Memory B cell (primary cell): ENCODE results near the gene GPER1.

Experiments
- ATAC-seq: fragments of 150-1000 bp; cut with Tn5 transposase; 2 replicates; pipeline ENCODE4 v1.10.0; 2021; ENCODE audit warnings: low read depth, mild to moderate bottlenecking, moderate library complexity
- DNase-seq, 2 donors: peaks; one replicate each; pipeline ENCODE4 v3.0.0; 2022; ENCODE audit warnings: low spot score in 2 of 2
- H3K27ac Mint-ChIP-seq: one replicate; pipeline ENCODE4 v1.8.0; 2022; ENCODE audit warnings: mild to moderate bottlenecking, moderate library complexity, mixed read lengths
- H3K27me3 Mint-ChIP-seq: one replicate; pipeline ENCODE4 v1.8.0; 2022; ENCODE audit warnings: mixed read lengths
- H3K36me3 Mint-ChIP-seq: one replicate; pipeline ENCODE4 v1.8.0; 2022; ENCODE audit warnings: mild to moderate bottlenecking, mixed read lengths
- H3K4me1 Mint-ChIP-seq: one replicate; pipeline ENCODE4 v1.8.0; 2022; ENCODE audit warnings: mixed read lengths
- H3K4me3 Mint-ChIP-seq: one replicate; pipeline ENCODE4 v1.8.0; 2022; ENCODE audit warnings: mild to moderate bottlenecking, moderate library complexity, mixed read lengths
- H3K9me3 Mint-ChIP-seq: one replicate; pipeline ENCODE4 v1.8.0; 2022; ENCODE audit warnings: mixed read lengths

Gene GPER1

DNA sequence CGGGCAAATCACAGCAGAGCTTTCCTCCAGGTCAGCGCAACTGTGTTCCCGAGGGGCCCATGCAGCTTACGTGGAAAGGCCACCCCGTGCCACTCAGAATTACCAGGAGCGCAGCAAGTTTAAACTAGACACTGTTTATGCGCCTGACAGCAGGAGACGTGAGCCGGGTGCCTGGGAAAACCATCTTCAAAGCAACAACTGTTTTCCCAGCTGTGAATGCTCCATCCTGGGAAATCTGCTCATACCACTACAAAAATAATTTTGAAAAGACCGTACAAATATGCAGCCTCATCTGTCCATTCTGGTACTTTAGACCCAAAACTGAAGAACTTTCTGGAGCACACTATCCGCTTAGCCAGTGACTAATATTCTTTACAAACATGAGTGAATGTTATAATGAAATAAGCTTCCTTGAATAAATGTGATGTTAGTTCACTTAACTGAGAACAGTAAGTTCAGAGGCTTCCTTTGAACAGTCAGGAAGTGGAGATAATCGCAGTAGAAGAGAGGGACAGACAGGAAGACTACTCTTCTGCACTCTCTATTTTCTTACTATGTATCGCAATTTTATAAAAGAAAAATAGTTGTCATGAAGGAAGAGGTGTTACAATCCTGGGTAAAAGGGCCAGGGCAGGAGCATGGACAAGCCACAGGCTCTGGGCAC, 16.7 kb downstream of the GPER1 start:
- Mint-ChIP-seq H3K4me3 (peak overlapping the region; percentile 61), H3K4me1 (peaks cover 27% of the 10 kb centered on the region), H3K36me3 (peaks cover 2% of the 10 kb centered on the region), H3K27ac (no peak overlapping the region), H3K9me3 (no peaks in the 10 kb centered on the region), H3K27me3 (peaks cover 5% of the 10 kb centered on the region)
- no peak for ATAC-seq
- no peak for DNase-seq

DNA sequence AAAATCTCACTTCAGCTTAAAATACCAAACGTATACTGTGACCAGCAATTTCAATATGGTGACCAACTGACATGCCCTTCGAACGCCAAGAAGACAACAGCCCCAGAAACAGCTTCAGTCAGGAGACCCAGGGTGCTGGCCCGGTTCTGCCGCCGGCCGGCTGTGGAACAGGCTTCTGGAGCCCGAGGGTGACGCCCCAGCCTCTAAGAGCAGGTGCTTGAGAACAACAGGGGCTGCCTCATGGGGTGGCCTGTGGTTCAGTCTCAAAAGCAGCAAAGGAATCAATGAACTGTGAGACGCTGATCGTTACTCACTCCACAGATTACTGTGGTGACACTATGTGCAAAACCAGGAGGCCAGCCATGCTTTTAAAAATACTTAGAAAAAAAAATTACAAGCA, 17.3 kb downstream of the GPER1 start:
- H3K27ac Mint-ChIP-seq, result no peak overlapping the region
- ATAC-seq, result peak; percentile 77
- H3K4me1 Mint-ChIP-seq, result peaks cover 27% of the 10 kb centered on the region
- DNase-seq, result no peak
- peaks cover 5% of the 10 kb centered on the region for H3K27me3 Mint-ChIP-seq
- H3K4me3 Mint-ChIP-seq, result peak overlapping the region; percentile 61
- peaks cover 2% of the 10 kb centered on the region for H3K36me3 Mint-ChIP-seq
- no peaks in the 10 kb centered on the region for H3K9me3 Mint-ChIP-seq

DNA sequence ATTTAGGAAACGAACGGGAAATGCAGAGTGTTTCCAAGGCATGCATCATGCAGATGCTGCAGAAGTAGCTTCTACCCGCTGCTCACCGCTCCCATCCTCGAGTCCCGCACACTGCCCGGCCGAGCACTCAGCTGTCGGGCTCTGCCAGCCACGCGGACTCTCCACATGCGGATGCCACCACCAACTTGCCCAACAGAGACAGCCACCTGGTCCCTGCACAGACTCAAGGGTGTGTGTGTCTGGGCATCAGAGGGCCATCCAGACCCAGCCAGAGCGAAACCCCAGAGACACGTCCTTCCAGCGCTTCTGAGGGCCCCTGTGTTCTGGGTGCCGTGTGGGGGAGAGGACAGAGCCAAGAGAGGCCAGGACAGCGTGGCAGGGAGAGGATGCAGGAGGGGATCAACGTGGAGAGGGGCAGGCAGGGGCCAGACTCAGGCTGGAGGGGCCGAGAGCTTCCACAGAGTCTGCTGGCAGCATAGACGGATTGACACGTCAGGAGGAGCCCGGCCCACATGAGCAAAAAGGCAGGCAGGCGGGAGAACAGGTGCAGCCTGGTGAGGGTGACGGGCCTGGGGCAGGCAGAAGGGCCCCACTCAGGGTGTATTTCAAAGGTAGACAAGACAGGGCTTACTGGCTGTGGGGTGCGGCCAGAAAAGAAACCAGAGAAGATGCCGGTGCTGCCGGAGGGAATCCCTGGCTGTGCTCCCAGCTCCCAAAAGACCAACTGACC, 18.3 kb downstream of the GPER1 start:
- Mint-ChIP-seq H3K27ac (no peak overlapping the region), H3K36me3 (peaks cover 2% of the 10 kb centered on the region), H3K9me3 (no peaks in the 10 kb centered on the region), H3K4me1 (peaks cover 27% of the 10 kb centered on the region), H3K4me3 (no peak overlapping the region), H3K27me3 (peaks cover 5% of the 10 kb centered on the region)
- DNase-seq (no peak), ATAC-seq (no peak)

DNA sequence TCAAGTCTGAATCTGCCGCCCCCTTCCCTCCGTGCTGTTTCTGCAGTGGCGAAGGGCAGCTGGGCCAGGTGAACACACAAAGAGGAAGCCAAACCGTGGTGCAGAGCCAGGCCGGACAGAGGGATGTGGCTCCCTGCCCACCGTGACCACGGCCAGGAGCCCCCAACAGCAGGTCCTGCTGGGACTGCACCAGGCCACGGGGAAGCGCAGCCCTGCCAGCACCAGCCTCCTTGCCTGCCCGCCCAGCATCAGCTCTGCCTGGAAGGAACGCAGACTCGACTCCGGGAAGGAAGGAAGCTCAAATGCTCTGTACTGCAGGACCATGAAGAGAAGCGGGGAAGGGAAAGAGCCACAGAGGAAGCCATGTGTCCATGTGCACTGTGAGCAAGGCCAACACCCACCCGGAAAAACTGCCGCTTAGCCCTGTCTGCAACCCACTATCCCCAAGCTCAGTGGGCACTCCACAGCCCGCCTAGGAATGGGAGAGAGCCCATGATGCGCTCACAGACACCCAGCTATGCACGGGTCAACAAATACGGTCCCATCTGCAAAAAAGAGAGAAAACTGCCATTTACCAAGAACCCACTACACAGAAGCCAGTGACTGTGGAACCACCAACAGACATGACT, 19.0 kb downstream of the GPER1 start:
- Mint-ChIP-seq H3K9me3 (no peaks in the 10 kb centered on the region), H3K4me3 (no peak overlapping the region), H3K27ac (no peak overlapping the region), H3K4me1 (peaks cover 27% of the 10 kb centered on the region), H3K27me3 (peaks cover 5% of the 10 kb centered on the region), H3K36me3 (peaks cover 2% of the 10 kb centered on the region)
- no peak for DNase-seq
- ATAC-seq, result no peak

DNA sequence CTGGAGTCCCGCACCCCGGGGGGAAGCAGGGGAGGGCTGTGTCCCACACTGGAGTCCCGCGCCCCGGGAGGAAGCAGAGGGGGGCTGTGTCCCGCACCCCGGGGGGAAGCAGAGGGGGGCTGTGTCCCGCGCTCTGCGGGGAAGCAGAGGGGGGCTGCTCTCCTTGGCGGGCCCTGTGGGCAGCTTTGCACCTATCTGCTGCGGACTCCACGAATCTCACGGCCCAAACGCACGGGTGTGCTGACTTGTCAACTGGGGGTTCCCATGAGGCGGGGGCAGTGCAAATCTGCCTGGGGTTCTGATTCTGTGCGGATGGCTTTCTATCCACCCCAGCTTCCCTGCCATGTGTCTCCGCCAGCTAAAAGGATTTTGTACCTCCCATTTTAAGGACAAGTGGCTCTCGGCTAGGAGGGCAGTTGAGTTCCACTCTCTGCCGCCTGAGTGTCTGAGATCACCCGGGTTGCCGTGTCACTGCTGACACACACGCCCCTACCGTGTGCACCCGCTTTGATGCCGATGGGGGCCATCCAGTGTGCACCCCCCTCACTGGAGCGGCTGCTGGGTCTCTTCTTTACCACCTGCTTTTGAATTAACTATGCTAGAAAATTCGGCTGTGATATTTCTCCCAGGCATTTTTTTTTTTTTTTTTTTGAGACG, 20.5 kb downstream of the GPER1 start:
- H3K36me3 Mint-ChIP-seq, result peaks cover 2% of the 10 kb centered on the region
- peaks cover 5% of the 10 kb centered on the region for H3K27me3 Mint-ChIP-seq
- no peak for ATAC-seq
- no peak for DNase-seq
- no peak overlapping the region for H3K4me3 Mint-ChIP-seq
- no peaks in the 10 kb centered on the region for H3K9me3 Mint-ChIP-seq
- H3K4me1 Mint-ChIP-seq, result peaks cover 20% of the 10 kb centered on the region
- no peak overlapping the region for H3K27ac Mint-ChIP-seq

DNA sequence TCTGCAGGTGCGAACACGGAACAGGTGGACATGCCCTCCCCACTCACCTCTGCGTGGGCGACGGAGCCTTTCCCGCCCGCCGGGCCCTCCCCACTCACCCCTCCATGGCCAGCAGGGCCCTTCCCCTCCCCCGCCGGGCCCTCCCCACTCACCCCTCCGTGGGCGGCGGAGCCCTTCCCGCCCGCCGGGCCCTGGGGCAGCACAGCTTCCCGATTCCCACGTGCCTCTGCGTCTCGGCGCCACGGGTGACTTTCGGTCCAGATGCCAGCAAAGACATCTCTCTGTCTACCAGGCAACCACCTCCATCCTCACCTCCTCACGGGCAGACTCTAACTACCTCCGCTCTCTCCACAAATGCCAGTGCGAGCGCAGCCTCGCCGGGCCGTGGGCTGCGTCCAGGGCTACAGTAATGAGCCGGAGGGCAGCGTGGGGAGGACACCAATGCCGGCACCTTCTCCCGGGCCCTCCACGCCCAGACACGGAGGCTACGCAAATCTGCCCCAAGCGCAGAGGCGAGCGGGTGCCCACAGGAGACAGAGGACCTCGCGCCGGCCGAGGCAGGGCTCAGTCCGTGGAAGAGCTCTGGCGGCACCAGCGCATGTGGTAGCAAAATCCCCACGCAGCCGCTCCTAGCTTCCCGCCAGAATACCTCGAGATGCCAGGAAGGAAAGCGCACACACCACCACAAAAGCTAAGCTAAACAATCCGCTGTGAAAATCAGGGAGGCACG, 21.8 kb downstream of the GPER1 start:
- Mint-ChIP-seq H3K36me3 (peaks cover 2% of the 10 kb centered on the region), H3K4me3 (no peak overlapping the region), H3K27me3 (peaks cover 5% of the 10 kb centered on the region), H3K4me1 (peaks cover 14% of the 10 kb centered on the region), H3K27ac (no peak overlapping the region), H3K9me3 (no peaks in the 10 kb centered on the region)
- ATAC-seq, result no peak
- no peak for DNase-seq

DNA sequence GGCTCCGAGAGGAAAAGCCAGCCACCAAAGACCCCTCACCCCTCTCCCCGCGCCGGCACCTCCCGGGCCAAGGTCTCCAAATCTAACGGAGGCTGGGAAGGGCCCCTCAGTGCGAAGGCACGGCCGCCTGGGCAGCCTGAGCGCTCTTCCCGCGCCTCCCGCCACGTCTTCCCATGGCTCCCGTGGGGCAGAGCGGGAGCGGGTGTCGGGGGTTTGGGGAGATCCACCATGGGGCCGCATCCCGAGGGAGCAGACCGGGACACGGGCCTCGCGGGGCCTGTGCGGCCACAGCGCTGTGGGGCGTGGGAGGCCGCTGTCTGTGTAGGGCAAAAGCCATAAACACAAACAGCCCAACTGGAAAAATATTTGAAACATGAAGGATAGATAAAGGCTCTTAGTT, 22.4 kb downstream of the GPER1 start:
- ATAC-seq (no peak), DNase-seq (no peak)
- Mint-ChIP-seq H3K4me1 (peaks cover 8% of the 10 kb centered on the region), H3K36me3 (peaks cover 2% of the 10 kb centered on the region), H3K27me3 (peaks cover 5% of the 10 kb centered on the region), H3K9me3 (no peaks in the 10 kb centered on the region), H3K4me3 (no peak overlapping the region), H3K27ac (no peak overlapping the region)

DNA sequence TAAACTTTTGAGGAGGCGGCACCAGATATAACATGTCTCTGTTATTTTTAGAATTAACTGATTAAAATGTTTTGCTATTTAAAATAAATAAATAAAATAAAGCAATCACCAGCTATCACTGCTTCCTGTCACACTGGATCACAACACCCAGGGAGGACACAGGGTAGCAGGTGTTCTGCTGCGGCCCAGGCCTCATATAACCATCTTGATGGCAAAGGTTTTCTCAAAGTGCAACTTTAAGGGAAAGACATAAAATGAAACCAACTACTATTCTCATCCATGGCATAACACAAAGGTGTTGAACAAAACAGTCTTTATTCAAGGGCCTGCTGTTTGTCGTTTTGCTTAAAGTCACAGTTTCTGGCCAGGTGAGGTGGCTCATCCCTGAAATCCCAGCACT, 23.2 kb downstream of the GPER1 start:
- Mint-ChIP-seq H3K27me3 (peaks cover 3% of the 10 kb centered on the region), H3K27ac (no peak overlapping the region), H3K36me3 (peaks cover 1% of the 10 kb centered on the region), H3K4me3 (no peak overlapping the region), H3K9me3 (no peaks in the 10 kb centered on the region), H3K4me1 (peaks cover 5% of the 10 kb centered on the region)
- ATAC-seq (no peak), DNase-seq (no peak)

DNA sequence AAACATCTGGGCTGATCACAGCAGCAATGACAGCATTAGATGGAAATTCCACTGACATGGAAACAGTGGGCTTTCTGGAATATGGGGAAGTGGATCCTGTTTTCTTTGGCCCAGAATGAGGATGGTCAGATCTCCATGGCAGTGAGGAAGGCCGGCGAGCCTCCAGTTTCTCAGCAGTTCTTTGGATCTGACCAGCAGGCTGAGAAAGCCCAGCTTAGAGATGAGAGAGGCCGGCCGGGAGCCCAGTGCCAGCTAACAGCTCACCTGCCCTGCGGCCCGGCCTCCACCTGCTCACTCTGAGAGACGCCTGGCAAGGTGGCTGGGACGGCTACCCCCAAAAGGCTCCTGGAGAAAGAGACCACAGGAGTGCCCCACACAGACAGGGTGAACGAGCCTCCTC, 24.2 kb downstream of the GPER1 start:
- DNase-seq, result no peak
- Mint-ChIP-seq H3K9me3 (no peaks in the 10 kb centered on the region), H3K27ac (no peak overlapping the region), H3K36me3 (no peaks in the 10 kb centered on the region), H3K27me3 (no peaks in the 10 kb centered on the region), H3K4me1 (peaks cover 2% of the 10 kb centered on the region), H3K4me3 (no peak overlapping the region)
- no peak for ATAC-seq

DNA sequence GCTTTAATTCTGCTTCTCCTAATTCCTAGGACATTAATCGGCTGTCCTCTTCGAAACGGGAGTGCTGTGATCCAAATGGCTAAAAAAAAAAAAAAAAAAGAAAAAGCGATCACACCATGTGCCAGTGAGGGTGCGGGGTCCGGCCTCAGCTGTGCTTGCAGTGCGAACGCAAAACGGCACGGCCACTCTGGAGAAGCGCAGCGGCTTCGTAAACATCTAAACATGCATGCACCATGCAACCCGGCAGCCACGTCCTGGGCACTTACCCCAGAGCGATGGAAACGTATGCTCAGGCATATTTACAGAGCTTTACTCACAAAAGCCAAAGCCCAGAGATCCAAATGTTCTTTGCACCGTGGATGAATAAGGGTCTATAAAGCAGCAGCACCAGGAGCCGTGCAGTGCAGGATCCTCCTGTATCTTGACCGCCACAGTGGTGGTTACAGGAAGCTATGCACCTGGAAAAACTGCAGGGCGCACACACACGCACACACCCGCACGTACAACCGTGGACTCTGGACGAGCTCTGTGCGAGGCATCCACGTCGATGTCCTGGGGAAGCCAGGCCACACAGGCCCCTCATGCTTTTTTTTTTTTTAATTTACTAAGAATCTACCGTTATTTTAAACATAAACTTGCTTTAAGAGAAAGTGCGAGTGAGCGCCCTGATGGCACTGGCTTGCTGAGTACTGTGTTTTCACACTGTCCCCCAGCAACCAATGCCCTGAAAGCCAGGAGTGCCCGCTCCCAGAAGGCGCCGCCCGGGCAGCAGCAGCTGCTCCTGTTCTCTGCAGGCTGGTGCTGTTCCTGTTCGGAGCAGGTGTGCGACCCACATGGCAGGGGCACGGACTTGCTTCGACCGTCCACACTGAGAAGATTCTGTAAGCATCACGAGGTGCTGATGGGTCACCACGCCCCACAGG, 25.0 kb downstream of the GPER1 start:
- ATAC-seq, result no peak
- Mint-ChIP-seq H3K4me3 (no peak overlapping the region), H3K4me1 (peaks cover 2% of the 10 kb centered on the region), H3K27ac (no peak overlapping the region), H3K27me3 (no peaks in the 10 kb centered on the region), H3K9me3 (no peaks in the 10 kb centered on the region), H3K36me3 (no peaks in the 10 kb centered on the region)
- no peak for DNase-seq

DNA sequence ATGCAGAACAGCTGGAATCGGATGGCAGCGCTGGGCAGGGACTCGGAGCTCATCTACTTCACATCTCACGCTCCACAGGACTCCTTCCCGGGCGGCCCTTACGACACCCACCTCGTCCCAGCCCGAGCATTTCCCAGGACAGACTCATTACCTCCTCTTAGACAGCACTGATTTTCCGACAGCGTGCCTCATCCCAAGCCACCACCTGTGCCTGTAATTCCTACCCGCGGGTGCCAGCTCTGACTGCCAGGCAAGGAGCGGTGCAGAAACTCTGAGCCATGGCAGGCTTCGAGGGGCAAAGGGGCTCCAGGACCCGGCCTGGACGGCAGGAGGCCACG, 25.6 kb downstream of the GPER1 start:
- Mint-ChIP-seq H3K4me3 (no peak overlapping the region), H3K9me3 (no peaks in the 10 kb centered on the region), H3K36me3 (no peaks in the 10 kb centered on the region), H3K27ac (no peak overlapping the region), H3K27me3 (no peaks in the 10 kb centered on the region), H3K4me1 (peaks cover 4% of the 10 kb centered on the region)
- DNase-seq, result no peak
- ATAC-seq, result no peak

DNA sequence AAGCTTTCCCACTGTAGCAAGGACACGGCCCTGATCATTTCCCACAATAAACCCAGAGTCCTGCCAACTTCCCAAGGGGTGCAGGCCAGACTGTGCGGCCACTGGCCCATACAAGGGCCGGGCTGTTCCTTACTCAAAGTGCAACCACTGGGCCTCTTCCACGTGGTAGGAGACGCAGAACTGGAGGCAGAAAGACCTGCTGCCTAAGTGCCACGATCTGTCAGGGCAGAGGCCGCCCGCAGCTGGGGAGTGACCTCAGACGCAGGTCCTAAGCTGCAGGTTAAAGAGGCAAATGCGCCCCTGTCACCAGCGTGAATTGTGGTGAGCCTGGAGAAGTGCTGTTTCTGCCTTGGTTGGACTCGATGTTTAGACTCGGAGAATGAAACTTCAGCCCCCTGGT, 26.2 kb downstream of the GPER1 start:
- H3K4me3 Mint-ChIP-seq, result no peak overlapping the region
- ATAC-seq (no peak), DNase-seq (no peak)
- no peak overlapping the region for H3K27ac Mint-ChIP-seq
- H3K36me3 Mint-ChIP-seq, result no peaks in the 10 kb centered on the region
- no peaks in the 10 kb centered on the region for H3K9me3 Mint-ChIP-seq
- H3K27me3 Mint-ChIP-seq, result no peaks in the 10 kb centered on the region
- peaks cover 4% of the 10 kb centered on the region for H3K4me1 Mint-ChIP-seq

DNA sequence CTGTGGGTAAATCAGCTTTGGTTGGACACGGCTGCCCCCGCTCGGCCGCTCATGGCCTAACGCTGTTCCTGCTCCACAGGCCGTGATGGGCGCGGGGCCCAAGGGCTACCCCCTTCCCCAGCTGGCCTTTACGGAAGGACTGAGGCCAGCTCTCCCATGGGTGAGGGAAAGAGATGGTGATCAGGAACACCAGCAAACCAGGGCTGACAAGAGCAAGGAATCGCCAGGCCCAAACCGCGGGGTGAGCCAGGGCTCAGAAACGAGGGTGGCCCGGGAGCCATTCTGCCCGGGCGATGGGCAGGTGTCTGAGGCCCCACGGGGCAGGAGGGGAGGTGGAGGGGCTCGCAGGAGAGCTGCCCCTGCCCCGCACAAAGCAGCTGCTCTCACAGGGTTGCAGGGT, 26.6 kb downstream of the GPER1 start:
- no peak for DNase-seq
- no peak for ATAC-seq
- H3K4me3 Mint-ChIP-seq, result no peak overlapping the region
- no peaks in the 10 kb centered on the region for H3K36me3 Mint-ChIP-seq
- no peak overlapping the region for H3K27ac Mint-ChIP-seq
- H3K27me3 Mint-ChIP-seq, result no peaks in the 10 kb centered on the region
- H3K9me3 Mint-ChIP-seq, result no peaks in the 10 kb centered on the region
- H3K4me1 Mint-ChIP-seq, result peaks cover 4% of the 10 kb centered on the region
